Activated T-helper 1 cell treated with anti-CD3 and anti-CD28 coated beads, Interleukin-12 subunit alpha, Interleukin-12 subunit beta, Interleukin-2, Interleukin-4 antibody, amounts not matched to agents 30 ng/mL and 10 ng/mL and 1 ng/mL, durations not matched to agents 14 hours and 24 hours and 36 hours (primary cell): ENCODE data around the gene FAM234B. TPM values are rescaled to one million over a fixed set of nuclear protein-coding genes. Genes with fewer than 3 reads are reported as not detected.
"Not testable (repeated sequence)": the region's sequence is repeated elsewhere in the genome, so short reads cannot be mapped to it uniquely, and the experiment has no call there.

Source experiments
- DNase-seq: peaks from one replicate; pipeline ENCODE4 v3.0.0; 2021; ENCODE audit warnings: low spot score
- H3K27ac Mint-ChIP-seq: one replicate; pipeline ENCODE4 v1.8.0; 2021; ENCODE audit warnings: mild to moderate bottlenecking, mixed read lengths
- H3K27me3 Mint-ChIP-seq: one replicate; pipeline ENCODE4 v1.8.0; 2022; ENCODE audit warnings: mild to moderate bottlenecking, moderate library complexity, mixed read lengths; ENCODE audit not compliant: insufficient read depth
- H3K36me3 Mint-ChIP-seq: one replicate; pipeline ENCODE4 v1.8.0; 2021; ENCODE audit warnings: low read depth, mixed read lengths
- H3K4me1 Mint-ChIP-seq: one replicate; pipeline ENCODE4 v1.8.0; 2021; ENCODE audit warnings: low read depth, mixed read lengths
- H3K4me3 Mint-ChIP-seq: one replicate; pipeline ENCODE4 v1.8.0; 2021; ENCODE audit warnings: mild to moderate bottlenecking, moderate library complexity, mixed read lengths
- H3K9me3 Mint-ChIP-seq: one replicate; pipeline ENCODE4 v1.8.0; 2021; ENCODE audit warnings: mixed read lengths
- intact Hi-C: fragments of 100-400 bp; cut with micrococcal nuclease; formaldehyde crosslinking; loops from one replicate; pipeline ENCODE4 v1.15.1; 2024
- total RNA-seq: library from RNA; stranded (reverse); gene quantifications from 2 replicates; pipeline ENCODE4 v1.2.3, GENCODE V29; 2022

FAM234B gene
- total RNA-seq, 1 donor from 2014 or later: 6.0 TPM

- intact Hi-C loops: no loop called here
- peaks cover 15% of the 10 kb centered on the region for H3K36me3 Mint-ChIP-seq
- no peak overlapping the region for H3K4me3 Mint-ChIP-seq
- H3K9me3 Mint-ChIP-seq: no peaks in the 10 kb centered on the region
- no peak overlapping the region for H3K27ac Mint-ChIP-seq
- H3K27me3 Mint-ChIP-seq: no peaks in the 10 kb centered on the region
- no peak for DNase-seq
- H3K4me1 Mint-ChIP-seq: no peaks in the 10 kb centered on the region
Measured at GRCh38 chr12:13073173-13073572, 29.0 kb downstream of the FAM234B start.

- Mint-ChIP-seq H3K27me3 (no peaks in the 10 kb centered on the region), H3K4me1 (no peaks in the 10 kb centered on the region), H3K9me3 (no peaks in the 10 kb centered on the region), H3K36me3 (peaks cover 9% of the 10 kb centered on the region), H3K27ac (no peak overlapping the region), H3K4me3 (no peak overlapping the region)
- no peak for DNase-seq
- intact Hi-C loops: no loop called here
Measured at GRCh38 chr12:13074396-13075117, 30.4 kb downstream of the FAM234B start.

- Mint-ChIP-seq H3K9me3 (no peaks in the 10 kb centered on the region), H3K4me3 (no peak overlapping the region), H3K27ac (no peak overlapping the region), H3K4me1 (no peaks in the 10 kb centered on the region), H3K36me3 (peaks cover 9% of the 10 kb centered on the region), H3K27me3 (no peaks in the 10 kb centered on the region)
- no peak for DNase-seq
- intact Hi-C loops: no loop called here
Measured at GRCh38 chr12:13075118-13075480, 30.9 kb downstream of the FAM234B start.

GRCh38 chr12:13075786-13076570 lies 31.8 kb downstream of the FAM234B start:
- Mint-ChIP-seq H3K9me3 (no peaks in the 10 kb centered on the region), H3K27ac (no peak overlapping the region), H3K27me3 (no peaks in the 10 kb centered on the region), H3K4me3 (no peak overlapping the region), H3K4me1 (no peaks in the 10 kb centered on the region), H3K36me3 (peaks cover 9% of the 10 kb centered on the region)
- no peak for DNase-seq
- intact Hi-C loops: no loop called here

- no peak overlapping the region for H3K4me3 Mint-ChIP-seq
- H3K27me3 Mint-ChIP-seq: no peaks in the 10 kb centered on the region
- H3K9me3 Mint-ChIP-seq: no peaks in the 10 kb centered on the region
- no peaks in the 10 kb centered on the region for H3K4me1 Mint-ChIP-seq
- intact Hi-C loops: no loop called here
- DNase-seq: no peak
- no peak overlapping the region for H3K27ac Mint-ChIP-seq
- peaks cover 4% of the 10 kb centered on the region for H3K36me3 Mint-ChIP-seq
Measured at GRCh38 chr12:13079440-13079906, 35.3 kb downstream of the FAM234B start.

- H3K4me3 Mint-ChIP-seq: no peak overlapping the region
- peaks cover 4% of the 10 kb centered on the region for H3K36me3 Mint-ChIP-seq
- H3K4me1 Mint-ChIP-seq: peaks cover 5% of the 10 kb centered on the region
- intact Hi-C loops: no loop called here
- no peaks in the 10 kb centered on the region for H3K27me3 Mint-ChIP-seq
- no peak overlapping the region for H3K27ac Mint-ChIP-seq
- DNase-seq: no peak
- H3K9me3 Mint-ChIP-seq: no peaks in the 10 kb centered on the region
Measured at GRCh38 chr12:13080266-13080665, 36.1 kb downstream of the FAM234B start.

- H3K27me3 Mint-ChIP-seq: no peaks in the 10 kb centered on the region
- H3K27ac Mint-ChIP-seq: no peak overlapping the region
- intact Hi-C loops: no loop called here
- no peak for DNase-seq
- no peak overlapping the region for H3K4me3 Mint-ChIP-seq
- no peaks in the 10 kb centered on the region for H3K36me3 Mint-ChIP-seq
- H3K4me1 Mint-ChIP-seq: peaks cover 11% of the 10 kb centered on the region
- no peaks in the 10 kb centered on the region for H3K9me3 Mint-ChIP-seq
Measured at GRCh38 chr12:13082861-13083260, 38.7 kb downstream of the FAM234B start.

GRCh38 chr12:13083638-13084037 lies 39.5 kb downstream of the FAM234B start:
- H3K4me3 Mint-ChIP-seq, intact Hi-C loops, H3K9me3 Mint-ChIP-seq, H3K27ac Mint-ChIP-seq, H3K27me3 Mint-ChIP-seq, H3K36me3 Mint-ChIP-seq, DNase-seq: not testable (repeated sequence)
- H3K4me1 Mint-ChIP-seq: peaks cover 11% of the 10 kb centered on the region

GRCh38 chr12:13084898-13085640 lies 40.9 kb downstream of the FAM234B start:
- intact Hi-C loops: no loop called here
- no peaks in the 10 kb centered on the region for H3K27me3 Mint-ChIP-seq
- no peaks in the 10 kb centered on the region for H3K36me3 Mint-ChIP-seq
- H3K4me3 Mint-ChIP-seq: no peak overlapping the region
- no peak for DNase-seq
- H3K27ac Mint-ChIP-seq: no peak overlapping the region
- H3K9me3 Mint-ChIP-seq: no peaks in the 10 kb centered on the region
- H3K4me1 Mint-ChIP-seq: peaks cover 11% of the 10 kb centered on the region

- DNase-seq: no peak
- Mint-ChIP-seq H3K27me3 (peaks cover 2% of the 10 kb centered on the region), H3K36me3 (no peaks in the 10 kb centered on the region), H3K4me1 (peaks cover 11% of the 10 kb centered on the region), H3K9me3 (no peaks in the 10 kb centered on the region), H3K4me3 (no peak overlapping the region), H3K27ac (no peak overlapping the region)
- intact Hi-C loops: no loop called here
Measured at GRCh38 chr12:13085968-13086686, 41.9 kb downstream of the FAM234B start.

- DNase-seq: no peak
- Mint-ChIP-seq H3K27ac (no peak overlapping the region), H3K4me1 (peaks cover 11% of the 10 kb centered on the region), H3K27me3 (peaks cover 12% of the 10 kb centered on the region), H3K36me3 (no peaks in the 10 kb centered on the region), H3K9me3 (no peaks in the 10 kb centered on the region), H3K4me3 (no peak overlapping the region)
- intact Hi-C loops: no loop called here
Measured at GRCh38 chr12:13087766-13088165, 43.6 kb downstream of the FAM234B start.

GRCh38 chr12:13088496-13088895 lies 44.3 kb downstream of the FAM234B start:
- Mint-ChIP-seq H3K4me1 (peaks cover 11% of the 10 kb centered on the region), H3K36me3 (no peaks in the 10 kb centered on the region), H3K27ac (no peak overlapping the region), H3K4me3 (no peak overlapping the region), H3K9me3 (no peaks in the 10 kb centered on the region), H3K27me3 (peaks cover 13% of the 10 kb centered on the region)
- DNase-seq: no peak
- intact Hi-C loops: no loop called here
